Skeletal muscle tissue (tissue), 4 donors: ENCODE data around the gene CD48. TPM values are rescaled to one million over a fixed set of nuclear protein-coding genes. Genes with fewer than 3 reads are reported as not detected.

ENCODE experiments used
- H3K27ac ChIP-seq: one replicate; pipeline ENCODE4 v1.7.0; 2013; ENCODE audit warnings: mild to moderate bottlenecking, low read depth, low read length, inconsistent platforms
- H3K27me3 ChIP-seq, 3 donors: one replicate each; pipeline ENCODE4 v1.7.0; 2013; ENCODE audit warnings: low read length in 3 of 3; ENCODE audit not compliant: control insufficient read depth in 3 of 3, insufficient read depth in 3 of 3
- H3K36me3 ChIP-seq, 3 donors: one replicate each; pipeline ENCODE4 v1.7.0; 2013; ENCODE audit warnings: low read length in 3 of 3; ENCODE audit not compliant: control insufficient read depth in 3 of 3, insufficient read depth in 3 of 3
- H3K4me1 ChIP-seq, 3 donors: one replicate each; pipeline ENCODE4 v1.7.0; 2013; ENCODE audit warnings: low read length in 3 of 3, mild to moderate bottlenecking in 3 of 3; ENCODE audit not compliant: control insufficient read depth in 3 of 3, insufficient read depth in 3 of 3
- H3K4me3 ChIP-seq, 3 donors: one replicate each; pipeline ENCODE4 v1.7.0; 2013; ENCODE audit warnings: low read length in 3 of 3
- H3K9ac ChIP-seq, 3 donors: one replicate each; pipeline ENCODE4 v1.7.0; 2013; ENCODE audit warnings: low read length in 3 of 3, mild to moderate bottlenecking in 3 of 3, moderate library complexity in 2 of 3, low read depth in 1 of 3
- H3K9me3 ChIP-seq, 3 donors: one replicate each; pipeline ENCODE4 v1.7.0; 2013; ENCODE audit warnings: low read length in 3 of 3; ENCODE audit not compliant: control insufficient read depth in 3 of 3
- total RNA-seq: library from RNA; depleted of rRNA; stranded (reverse); fragments of >200 nt; gene quantifications from one replicate; pipeline ENCODE4 v1.2.3, GENCODE V29; 2014
- donor health status: Osteomylitis.

The CD48 gene
- 5.2 TPM for total RNA-seq

- Histone ChIP-seq H3K4me3 (peak within 1 kb of the TSS in 2 of 3 donors; percentile 48 to 51), H3K4me1 (no peaks in the 10 kb centered on the region), H3K36me3 (no peaks in the 10 kb centered on the region), H3K9ac (no peak within 1 kb of the TSS), H3K9me3 (no peaks in the 10 kb centered on the region), H3K27me3 (peaks cover 0 to 4% (median 0%) of the 10 kb centered on the region in 3 donors), H3K27ac (no peak within 1 kb of the TSS)
Measured at GRCh38 chr1:160711602-160712311, at the start of gene CD48. Gene CD48, minus strand, starts transcription at chr1:160711822. Its CDS starts 59 bp downstream, at chr1:160711763.

- H3K27ac ChIP-seq: no peak overlapping the region
- no peaks in the 10 kb centered on the region for H3K4me1 ChIP-seq
- peaks cover 0 to 2% (median 0%) of the 10 kb centered on the region in 3 donors for H3K9me3 ChIP-seq
- H3K27me3 ChIP-seq: no peaks in the 10 kb centered on the region
- H3K4me3 ChIP-seq: no peak overlapping the region
- H3K36me3 ChIP-seq: no peaks in the 10 kb centered on the region
- no peak overlapping the region for H3K9ac ChIP-seq
Measured at GRCh38 chr1:160761046-160761445, 49.4 kb upstream of the CD48 start.

GRCh38 chr1:160759740-160760139 lies 48.1 kb upstream of the CD48 start:
- no peaks in the 10 kb centered on the region for H3K36me3 ChIP-seq
- H3K9ac ChIP-seq: no peak overlapping the region
- no peak overlapping the region for H3K4me3 ChIP-seq
- H3K27me3 ChIP-seq: no peaks in the 10 kb centered on the region
- H3K4me1 ChIP-seq: no peaks in the 10 kb centered on the region
- H3K27ac ChIP-seq: no peak overlapping the region
- H3K9me3 ChIP-seq: peaks cover 0 to 2% (median 0%) of the 10 kb centered on the region in 3 donors

- no peak overlapping the region for H3K4me3 ChIP-seq
- no peak overlapping the region for H3K9ac ChIP-seq
- peaks cover 0 to 2% (median 0%) of the 10 kb centered on the region in 3 donors for H3K9me3 ChIP-seq
- no peaks in the 10 kb centered on the region for H3K4me1 ChIP-seq
- H3K27ac ChIP-seq: no peak overlapping the region
- H3K27me3 ChIP-seq: peaks cover 0 to 4% (median 0%) of the 10 kb centered on the region in 3 donors
- H3K36me3 ChIP-seq: no peaks in the 10 kb centered on the region
Measured at GRCh38 chr1:160758521-160758920, 46.9 kb upstream of the CD48 start.

GRCh38 chr1:160756849-160757201 lies 45.2 kb upstream of the CD48 start:
- no peak overlapping the region for H3K27ac ChIP-seq
- peaks cover 0 to 6% (median 0%) of the 10 kb centered on the region in 3 donors for H3K27me3 ChIP-seq
- no peak overlapping the region for H3K9ac ChIP-seq
- H3K4me3 ChIP-seq: no peak overlapping the region
- no peaks in the 10 kb centered on the region for H3K4me1 ChIP-seq
- no peaks in the 10 kb centered on the region for H3K36me3 ChIP-seq
- H3K9me3 ChIP-seq: no peaks in the 10 kb centered on the region

GRCh38 chr1:160755911-160756848 lies 44.6 kb upstream of the CD48 start:
- H3K36me3 ChIP-seq: no peaks in the 10 kb centered on the region
- peaks cover 0 to 6% (median 0%) of the 10 kb centered on the region in 3 donors for H3K27me3 ChIP-seq
- H3K4me3 ChIP-seq: no peak overlapping the region
- H3K4me1 ChIP-seq: no peaks in the 10 kb centered on the region
- no peaks in the 10 kb centered on the region for H3K9me3 ChIP-seq
- H3K27ac ChIP-seq: no peak overlapping the region
- H3K9ac ChIP-seq: no peak overlapping the region

GRCh38 chr1:160755461-160755860 lies 43.8 kb upstream of the CD48 start:
- H3K9me3 ChIP-seq: no peaks in the 10 kb centered on the region
- H3K4me3 ChIP-seq: no peak overlapping the region
- H3K27ac ChIP-seq: no peak overlapping the region
- H3K36me3 ChIP-seq: no peaks in the 10 kb centered on the region
- H3K27me3 ChIP-seq: peaks cover 0 to 6% (median 0%) of the 10 kb centered on the region in 3 donors
- no peaks in the 10 kb centered on the region for H3K4me1 ChIP-seq
- no peak overlapping the region for H3K9ac ChIP-seq

- Histone ChIP-seq H3K9ac (no peak overlapping the region), H3K27me3 (peaks cover 0 to 6% (median 0%) of the 10 kb centered on the region in 3 donors), H3K9me3 (peaks cover 0 to under 1% (median 0%) of the 10 kb centered on the region in 3 donors), H3K36me3 (no peaks in the 10 kb centered on the region), H3K27ac (no peak overlapping the region), H3K4me3 (no peak overlapping the region), H3K4me1 (no peaks in the 10 kb centered on the region)
Measured at GRCh38 chr1:160753594-160753993, 42.0 kb upstream of the CD48 start.

- H3K4me3 ChIP-seq: no peak overlapping the region
- H3K4me1 ChIP-seq: no peaks in the 10 kb centered on the region
- no peak overlapping the region for H3K9ac ChIP-seq
- H3K36me3 ChIP-seq: no peaks in the 10 kb centered on the region
- H3K27me3 ChIP-seq: peaks cover 0 to 6% (median 0%) of the 10 kb centered on the region in 3 donors
- peaks cover 0 to 2% (median 0%) of the 10 kb centered on the region in 3 donors for H3K9me3 ChIP-seq
- no peak overlapping the region for H3K27ac ChIP-seq
Measured at GRCh38 chr1:160752924-160753323, 41.3 kb upstream of the CD48 start.

GRCh38 chr1:160752406-160752805 lies 40.8 kb upstream of the CD48 start:
- Histone ChIP-seq H3K36me3 (no peaks in the 10 kb centered on the region), H3K9me3 (peaks cover 0 to 2% (median 0%) of the 10 kb centered on the region in 3 donors), H3K4me3 (no peak overlapping the region), H3K9ac (no peak overlapping the region), H3K4me1 (no peaks in the 10 kb centered on the region), H3K27ac (no peak overlapping the region), H3K27me3 (peaks cover 0 to 6% (median 0%) of the 10 kb centered on the region in 3 donors)
